Endothelial cell of umbilical vein (primary cell): Measurements from ENCODE around the gene CHMP5. TPM values are rescaled to one million over a fixed set of nuclear protein-coding genes. Genes with fewer than 3 reads are reported as not detected.
"Not testable (repeated sequence)": the region's sequence is repeated elsewhere in the genome, so short reads cannot be mapped to it uniquely, and the experiment has no call there.

Experiments used
- BruUV-seq: library from RNA; stranded (reverse); fragments of 400-500 nt; replicated peaks from 2 replicates; lab custom pipeline; 2021; lab: Mats Ljungman, UMichigan
- CTCF ChIA-PET: fragments of 300-600, 350-600 bp; sonication (Branson Sonifier 250); formaldehyde crosslinking; loops from one replicate; lab custom pipeline; 2021; ENCODE audit warnings: antibody characterized with exemption, inconsistent platforms; lab: Charles Lee
- POLR2A ChIA-PET: fragments of 300-600, 350-600 bp; sonication (Branson Sonifier 250); formaldehyde crosslinking; loops from one replicate; lab custom pipeline; 2021; ENCODE audit warnings: antibody characterized with exemption, inconsistent platforms; lab: Charles Lee
- DNase-seq: peaks from one replicate; pipeline ENCODE4 v3.0.0-alpha.2; 2011; ENCODE audit warnings: low read depth, low spot score
- FAIRE-seq: peaks from 2 replicates; lab custom pipeline; 2011; peaks lifted over from hg19 to GRCh38; lab: Jason Lieb, UNC
- H2AFZ ChIP-seq: 2 replicates; pipeline ENCODE4 v1.6.0; 2012; ENCODE audit warnings: low read depth, low read length, control low read depth, inconsistent platforms
- H3K27ac ChIP-seq: 2 replicates; pipeline ENCODE4 v1.5.1; 2011; ENCODE audit warnings: low read depth, mild to moderate bottlenecking, control low read depth, low read length, moderate library complexity; ENCODE audit not compliant: insufficient read depth
- H3K27me3 ChIP-seq, 2 experiments: 2 replicates each; pipeline versions ENCODE4 v1.6.0 to v1.6.1; 2011; ENCODE audit warnings: low read length in 2 of 2, mixed read lengths in 1 of 2; ENCODE audit not compliant: control insufficient read depth in 2 of 2, insufficient read depth in 2 of 2
- H3K36me3 ChIP-seq, 2 experiments: 2 replicates in 1 of 2; 3 replicates in 1 of 2; pipeline ENCODE4 v1.5.1; 2011; ENCODE audit warnings: low read length in 2 of 2, mild to moderate bottlenecking in 1 of 2, moderate library complexity in 1 of 2; ENCODE audit not compliant: control insufficient read depth in 2 of 2, insufficient read depth in 2 of 2; ENCODE audit errors: extremely low read depth in 1 of 2
- H3K4me1 ChIP-seq: 3 replicates; pipeline ENCODE4 v1.5.1; 2011; ENCODE audit warnings: mild to moderate bottlenecking, low read length; ENCODE audit not compliant: control insufficient read depth, insufficient read depth; ENCODE audit errors: extremely low read depth
- H3K4me2 ChIP-seq: 2 replicates; pipeline ENCODE4 v1.6.1; 2011; ENCODE audit warnings: low read length, control low read depth, mixed read lengths; ENCODE audit not compliant: insufficient read depth
- H3K4me3 ChIP-seq, 3 experiments: fragments of 200-600 bp in 1 of 3; sonication (generic), shearing (Covaris generic) in 1 of 3; replicated peaks in 1 of 3; 2 replicates each; pipeline ENCODE4 v1.5.1; 2011 to 2016; ENCODE audit warnings: control low read depth in 3 of 3, low read length in 3 of 3, mild to moderate bottlenecking in 2 of 3, inconsistent platforms in 1 of 3, low read depth in 1 of 3, moderate library complexity in 1 of 3; ENCODE audit not compliant: insufficient read depth in 1 of 3
- H3K79me2 ChIP-seq: 2 replicates; pipeline ENCODE4 v1.6.0; 2012; ENCODE audit warnings: low read length, inconsistent platforms; ENCODE audit not compliant: control insufficient read depth, insufficient read depth
- H3K9ac ChIP-seq: replicated peaks from 2 replicates; pipeline ENCODE3; 2011; ENCODE audit warnings: low read length, control low read depth; ENCODE audit not compliant: insufficient read depth; ENCODE audit errors: extremely low read depth
- H3K9me1 ChIP-seq: replicated peaks from 3 replicates; pipeline ENCODE4 v1.6.0; 2011; ENCODE audit warnings: mild to moderate bottlenecking, low read length; ENCODE audit not compliant: control insufficient read depth, insufficient read depth; ENCODE audit errors: extremely low read depth
- H3K9me3 ChIP-seq: replicated peaks from 2 replicates; pipeline ENCODE4 v1.5.1; 2012; ENCODE audit warnings: low read length, inconsistent platforms; ENCODE audit not compliant: control insufficient read depth, insufficient read depth
- H4K20me1 ChIP-seq: replicated peaks from 2 replicates; pipeline ENCODE3; 2011; ENCODE audit warnings: mild to moderate bottlenecking, low read length; ENCODE audit not compliant: control insufficient read depth, insufficient read depth; ENCODE audit errors: extremely low read depth
- MYC ChIP-seq: IDR thresholded peaks from one replicate; pipeline ENCODE4 v1.6.1; 2011; ENCODE audit warnings: mild to moderate bottlenecking, low read depth, low read length
- dilution Hi-C: fragments of 300-500 bp; cut with MboI; formaldehyde crosslinking; loops from one replicate; pipeline ENCODE4 v1.15.0; 2019; ENCODE audit warnings: low sequenced_read_pairs; ENCODE audit not compliant: extremely low pct_ligation_motif_present
- intact Hi-C: fragments of 100-400 bp; cut with micrococcal nuclease; formaldehyde crosslinking; loops from one replicate; pipeline ENCODE4 v1.10.0; 2022
- polyA plus RNA-seq, 4 experiments: library from polyadenylated mRNA; depleted of rRNA in 3 of 4; stranded (reverse) in 3 of 4; unstranded in 1 of 4; fragments of >200 nt; gene quantifications; 2 replicates each; pipeline versions ENCODE4 v1.2.1 to v1.2.3, GENCODE V29; 2011 to 2012; ENCODE audit warnings: missing spikeins in 1 of 4
- total RNA-seq: library from RNA; stranded (reverse); gene quantifications from 2 replicates; pipeline ENCODE4 v1.2.3, GENCODE V29; 2021

The CHMP5 gene
- total and polyA plus RNA-seq, 2 donors (not counting 3 experiments of a cell fraction or from before 2014, with no cell fraction given): 33.2 to 55.8 TPM

DNA sequence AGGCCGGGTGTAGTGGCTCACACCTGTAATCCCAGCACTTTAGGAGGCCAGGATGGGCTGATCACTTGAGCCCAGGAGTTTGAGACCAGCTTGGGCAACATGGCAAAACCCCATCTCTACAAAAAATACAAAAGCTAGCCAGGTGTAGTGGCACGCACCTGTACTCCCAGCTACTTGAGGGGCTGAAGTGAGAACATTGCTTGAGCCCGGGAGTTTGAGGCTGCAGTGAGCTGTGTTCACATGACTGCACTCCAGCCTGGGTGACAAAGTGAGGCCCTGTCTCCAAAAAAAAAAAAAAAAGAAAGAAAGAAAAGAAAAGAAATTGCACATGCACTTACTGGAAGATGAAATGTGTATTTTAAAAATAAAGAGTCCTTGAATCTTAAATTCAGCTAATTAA lies 52.3 kb downstream of the CHMP5 start:
- FAIRE-seq, H3K4me2 ChIP-seq, BruUV-seq, H4K20me1 ChIP-seq, DNase-seq, H3K79me2 ChIP-seq, dilution Hi-C loops, H3K9me1 ChIP-seq, H2AFZ ChIP-seq, H3K27me3 ChIP-seq, H3K9me3 ChIP-seq, H3K4me3 ChIP-seq, intact Hi-C loops, H3K27ac ChIP-seq, H3K9ac ChIP-seq: not testable (repeated sequence)
- Histone ChIP-seq H3K4me1 (peaks cover 22% of the 10 kb centered on the region), H3K36me3 (peaks cover 12 to 22% of the 10 kb centered on the region in 2 experiments)
- ChIA-PET POLR2A (interaction anchor here (0.7 kb wide), 1 partner anchor 16 kb away, joined by 4 read pairs; no protein-coding TSS in a partner anchor), CTCF (interaction anchor here (1.9 to 2.4 kb wide), 2 partner anchors 58 to 136 kb away, joined by 6 to 8 read pairs; no protein-coding TSS in a partner anchor)

DNA sequence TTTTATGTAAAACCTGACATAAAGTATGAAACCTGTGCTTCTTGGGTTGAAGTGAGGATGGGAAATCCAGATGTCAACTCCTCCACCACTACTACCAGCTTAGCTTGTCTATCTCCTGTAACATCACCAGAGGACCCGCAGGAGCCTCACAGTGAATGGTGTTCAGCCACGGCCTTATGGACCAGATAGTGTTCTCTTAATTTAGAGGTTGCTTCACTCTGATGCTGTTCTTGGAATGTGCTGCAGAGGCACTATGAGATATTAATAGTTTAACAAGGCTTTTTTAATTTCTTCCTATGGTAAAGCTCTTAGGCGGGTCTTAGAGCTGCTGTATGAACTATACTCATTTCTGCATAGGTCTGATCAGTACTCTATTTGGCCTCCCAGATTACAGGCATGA lies 53.4 kb downstream of the CHMP5 start:
- Histone ChIP-seq H3K4me1 (peaks cover 22% of the 10 kb centered on the region), H3K4me3 (no peak overlapping the region), H3K9me1 (no peaks in the 10 kb centered on the region), H4K20me1 (no peaks in the 10 kb centered on the region), H3K9me3 (no peaks in the 10 kb centered on the region), H3K27me3 (no peaks in the 10 kb centered on the region), H3K79me2 (no peaks in the 10 kb centered on the region), H3K36me3 (peaks cover 17 to 21% of the 10 kb centered on the region in 2 experiments), H3K4me2 (no peak overlapping the region), H3K27ac (no peak overlapping the region), H3K9ac (no peak overlapping the region), H2AFZ (no peak overlapping the region)
- FAIRE-seq (no peak), DNase-seq (no peak)
- CTCF ChIA-PET: interaction anchor here (1.9 to 2.4 kb wide), 2 partner anchors 57 to 135 kb away, joined by 6 to 8 read pairs; no protein-coding TSS in a partner anchor
- BruUV-seq: no TSS peak
- dilution Hi-C loops (no loop called here), intact Hi-C loops (no loop called here)
- POLR2A ChIA-PET: no interaction called here
- no peak for TF ChIP-seq MYC
